K562 (cell line): ENCODE results near the gene CTSW. TPM values are rescaled to one million over a fixed set of nuclear protein-coding genes. Genes with fewer than 3 reads are reported as not detected.

ENCODE experiments used
- ATAC-seq: fragments of 200-7000 bp; cut with Tn5 transposase; 3 replicates; pipeline ENCODE4 v1.9.1; 2020; ENCODE audit warnings: moderate library complexity
- BruUV-seq: library from RNA; stranded (reverse); fragments of 400-500 nt; replicated peaks from 2 replicates; lab custom pipeline; 2021; lab: Mats Ljungman, UMichigan
- CTCF ChIA-PET: fragments of 300-600 bp; formaldehyde crosslinking; extraction: SDS; loops from one replicate; lab custom pipeline; 2021; ENCODE audit warnings: low intra/inter-chr PET ratio; lab: Yijun Ruan, JAX
- POLR2A ChIA-PET: fragments of 300-600, 350-650 bp; sonication (Branson Sonifier 250); formaldehyde crosslinking; extraction: SDS; loops from one replicate; lab custom pipeline; 2021; ENCODE audit warnings: antibody characterized with exemption, inconsistent platforms; lab: Yijun Ruan, JAX
- DNase-seq, 4 experiments: peaks; one replicate each; pipeline versions ENCODE4 v3.0.0 to v3.0.0-alpha.2; 2011 to 2018; ENCODE audit warnings: low spot score in 3 of 4, mixed read lengths in 3 of 4; ENCODE audit errors: extremely low read depth in 1 of 4
- FAIRE-seq: peaks from 2 replicates; lab custom pipeline; 2011; peaks lifted over from hg19 to GRCh38; lab: Jason Lieb, UNC
- H2AFZ ChIP-seq: 2 replicates; pipeline ENCODE4 v1.6.0; 2011; ENCODE audit warnings: low read depth, low read length, control low read depth, inconsistent platforms
- H3K27ac ChIP-seq: fragments of 200-600 bp; 3 replicates; pipeline ENCODE4 v1.8.0; 2011; ENCODE audit warnings: low read depth, mild to moderate bottlenecking, control low read depth, inconsistent platforms, low read length, moderate library complexity, mixed read lengths; ENCODE audit errors: extremely low read depth
- H3K27me3 ChIP-seq, 2 experiments: fragments of 300-600 bp in 1 of 2; 2 replicates in 1 of 2; 3 replicates in 1 of 2; pipeline versions ENCODE4 v1.6.0 to v1.8.0; 2011; ENCODE audit warnings: inconsistent platforms in 2 of 2, low read length in 2 of 2, mild to moderate bottlenecking in 1 of 2, mixed read lengths in 1 of 2, moderate library complexity in 1 of 2; ENCODE audit not compliant: control insufficient read depth in 2 of 2, insufficient read depth in 2 of 2
- H3K36me3 ChIP-seq: fragments of 300-600 bp; 3 replicates; pipeline ENCODE4 v1.8.0; 2011; ENCODE audit warnings: mild to moderate bottlenecking, low read length, inconsistent platforms; ENCODE audit not compliant: control insufficient read depth, insufficient read depth
- H3K4me1 ChIP-seq, 2 experiments: fragments of 200-600 bp in 1 of 2; replicated peaks in 1 of 2; 2 replicates in 1 of 2; 3 replicates in 1 of 2; pipeline versions ENCODE4 v1.5.1 to v1.8.0; 2011; ENCODE audit warnings: inconsistent platforms in 2 of 2, low read length in 2 of 2, mild to moderate bottlenecking in 1 of 2, mixed read lengths in 1 of 2, moderate library complexity in 1 of 2; ENCODE audit not compliant: control insufficient read depth in 2 of 2, insufficient read depth in 2 of 2
- H3K4me2 ChIP-seq: 2 replicates; pipeline ENCODE4 v1.6.1; 2011; ENCODE audit warnings: low read length, control low read depth, inconsistent platforms, mixed read lengths; ENCODE audit not compliant: insufficient read depth
- H3K4me3 ChIP-seq: fragments of 200-600 bp; sonication (generic), shearing (Covaris generic); 2 replicates; pipeline ENCODE4 v1.5.1; 2016; ENCODE audit warnings: control low read depth, inconsistent platforms
- H3K79me2 ChIP-seq: fragments of 200-600 bp; 3 replicates; pipeline ENCODE4 v1.8.0; 2011; ENCODE audit warnings: low read length, inconsistent platforms; ENCODE audit not compliant: control insufficient read depth, insufficient read depth
- H3K9ac ChIP-seq, 2 experiments: 2 replicates each; pipeline versions ENCODE4 v1.6.0 to v1.6.1; 2011; ENCODE audit warnings: low read depth in 2 of 2, low read length in 2 of 2, control low read depth in 1 of 2, inconsistent platforms in 1 of 2, mild to moderate bottlenecking in 1 of 2, mixed read lengths in 1 of 2; ENCODE audit not compliant: insufficient read depth in 1 of 2
- H3K9me1 ChIP-seq: one replicate; pipeline ENCODE4 v1.6.0; 2011; ENCODE audit warnings: inconsistent platforms, mild to moderate bottlenecking, low read length, moderate library complexity; ENCODE audit not compliant: control insufficient read depth, insufficient read depth
- H3K9me3 ChIP-seq: replicated peaks from 2 replicates; pipeline ENCODE4 v1.5.1; 2011; ENCODE audit warnings: low read depth, low read length, inconsistent platforms; ENCODE audit not compliant: control insufficient read depth, insufficient read depth
- H4K20me1 ChIP-seq: replicated peaks from 2 replicates; pipeline ENCODE4 v1.6.1; 2011; ENCODE audit warnings: low read length, inconsistent platforms, mixed read lengths; ENCODE audit not compliant: control insufficient read depth, insufficient read depth
- CBX5 ChIP-seq: IDR thresholded peaks from 2 replicates; pipeline ENCODE4 v1.6.1; 2014; ENCODE audit warnings: low read depth, borderline replicate concordance
- CREB1 ChIP-seq, 2 experiments: sonication (generic) in 1 of 2; formaldehyde crosslinking in 1 of 2; IDR thresholded peaks; 2 replicates each; pipeline versions ENCODE4 v1.6.1 to v1.8.0; 2012 to 2022; ENCODE audit warnings: inconsistent platforms in 1 of 2, mild to moderate bottlenecking in 1 of 2, missing genetic modification reagents in 1 of 2, moderate library complexity in 1 of 2
- CTCF ChIP-seq, 3 experiments: IDR thresholded peaks in 2 of 3; conservative IDR thresholded peaks in 1 of 3; 2 replicates each; pipeline ENCODE4 v1.5.1; 2011 to 2012; ENCODE audit warnings: low read length in 3 of 3, mild to moderate bottlenecking in 3 of 3, control low read depth in 2 of 3, improper control_type of control experiment in 1 of 3, inconsistent platforms in 1 of 3, low read depth in 1 of 3, mixed read lengths in 1 of 3, moderate library complexity in 1 of 3; ENCODE audit not compliant: insufficient read depth in 2 of 3
- MED1 ChIP-seq: sonication (generic); formaldehyde crosslinking; IDR thresholded peaks from 2 replicates; pipeline ENCODE4 v1.8.1; 2023; ENCODE audit warnings: missing genetic modification reagents, borderline replicate concordance
- MYNN ChIP-seq, 2 experiments: sonication (generic); formaldehyde crosslinking in 1 of 2; IDR thresholded peaks; 2 replicates each; pipeline versions ENCODE4 v1.5.0 to v1.6.1; 2016 to 2020; ENCODE audit warnings: antibody characterized with exemption in 1 of 2, missing genetic modification reagents in 1 of 2
- NFE2 ChIP-seq: IDR thresholded peaks from 2 replicates; pipeline ENCODE4 v1.6.1; 2014; ENCODE audit warnings: antibody characterized with exemption, low read depth
- NFE2L1 ChIP-seq: fragments of 450-650 bp; IDR thresholded peaks from 2 replicates; pipeline ENCODE4 v1.6.1; 2016; ENCODE audit warnings: missing genetic modification characterization, low read depth, mild to moderate bottlenecking, missing compliant biosample characterization, moderate library complexity, borderline replicate concordance
- RAD21 ChIP-seq, 2 experiments: fragments of 250-450 bp in 1 of 2; fragments of 450-650 bp in 1 of 2; sonication (Bioruptor Pico) in 1 of 2; formaldehyde crosslinking in 1 of 2; IDR thresholded peaks in 1 of 2; conservative IDR thresholded peaks in 1 of 2; 2 replicates each; pipeline versions ENCODE4 v1.4.0 to v1.8.0; 2020 to 2022; ENCODE audit warnings: mild to moderate bottlenecking in 2 of 2, moderate library complexity in 1 of 2
- RNF219 ChIP-seq: fragments of 250-450 bp; sonication (Bioruptor Pico); IDR thresholded peaks from 2 replicates; pipeline ENCODE4 v1.5.0; 2022; ENCODE audit warnings: mild to moderate bottlenecking
- SIRT6 ChIP-seq: IDR thresholded peaks from one replicate; pipeline ENCODE4 v1.6.1; 2012; ENCODE audit warnings: low read depth, mild to moderate bottlenecking, control low read depth, inconsistent platforms, low read length, moderate library complexity
- TRIM24 ChIP-seq, 2 experiments: fragments of 450-650 bp; IDR thresholded peaks; 2 replicates each; pipeline ENCODE4 v1.6.1; 2016
- USF2 ChIP-seq: sonication (generic); formaldehyde crosslinking; IDR thresholded peaks from 2 replicates; pipeline ENCODE4 v1.5.0; 2020; ENCODE audit warnings: missing genetic modification reagents
- VEZF1 ChIP-seq: fragments of 200-800 bp; sonication (Bioruptor generic); IDR thresholded peaks from 2 replicates; pipeline ENCODE4 v1.6.1; 2017; ENCODE audit warnings: missing genetic modification characterization, missing compliant biosample characterization
- ZNF785 ChIP-seq: fragments of 250-450 bp; sonication (Bioruptor Pico); IDR thresholded peaks from 2 replicates; pipeline ENCODE4 v1.4.0; 2020; ENCODE audit warnings: mild to moderate bottlenecking
- WGBS: fragments of 100-300 bp; shearing (Covaris generic); methylation state at CpG from one replicate; pipeline ENCODE4 v1.1.6; 2016; ENCODE audit warnings: low coverage, mixed read lengths; ENCODE audit not compliant: insufficient coverage; ENCODE audit errors: missing lambda C conversion rate; 5-methylcytosine and 5-hydroxymethylcytosine counted together
- in situ Hi-C: fragments of 300-500 bp; cut with MboI; formaldehyde crosslinking; loops from 4 replicates; pipeline ENCODE4 v1.15.0; 2018; ENCODE audit warnings: inconsistent platforms, mixed read lengths
- intact Hi-C: fragments of 100-400 bp; cut with micrococcal nuclease; formaldehyde crosslinking; loops from 2 replicates; pipeline ENCODE4 v1.14.2; 2022
- polyA plus RNA-seq, 8 experiments: library from polyadenylated mRNA; depleted of rRNA in 4 of 8; stranded (reverse) in 5 of 8; unstranded in 3 of 8; fragments of >200 nt; fragmentation: Nextera tagmentation in 2 of 8; fragmentation: Illumina TruSeq in 1 of 8; extraction: Ambion mirVana in 2 of 8; extraction: Trizol in 1 of 8; gene quantifications; 2 replicates each; pipeline versions ENCODE4 v1.2.1 to v1.2.3, GENCODE V29; 2011 to 2014; ENCODE audit warnings: inconsistent platforms in 1 of 8, missing spikeins in 1 of 8
- total RNA-seq, 7 experiments: library from RNA; depleted of rRNA in 6 of 7; stranded (reverse); fragments of >200 nt in 6 of 7; fragmentation: Illumina TruSeq in 2 of 7; extraction: Trizol in 2 of 7; gene quantifications; 2 replicates each; pipeline versions ENCODE4 v1.2.1 to v1.2.3, GENCODE V29; 2011 to 2021; ENCODE audit warnings: low replicate concordance in 1 of 7

CTSW gene
- total and polyA plus RNA-seq, 9 of the 15 experiments (the other 6 are each of a cell fraction or from before 2014, with no cell fraction given): 0.04 TPM; not detected in 8

GRCh38 chr11:65851083-65851579 lies 28.5 kb upstream of the CTSW start:
- FAIRE-seq (peak; percentile 44), DNase-seq (peak; percentile 53 to 75 (median 66)), ATAC-seq (peak; percentile 60)
- Histone ChIP-seq H3K9ac (no peak overlapping the region), H3K4me1 (peaks cover under 1 to 31% of the 10 kb centered on the region in 2 experiments; a peak in 3 of 5 replicates), H3K79me2 (peaks cover 27% of the 10 kb centered on the region), H3K4me3 (no peak overlapping the region), H3K9me3 (peaks cover 7% of the 10 kb centered on the region; the same call in 1 of the 2 replicates), H3K4me2 (no peak overlapping the region), H3K9me1 (peaks cover 8% of the 10 kb centered on the region), H3K27me3 (no peaks in the 10 kb centered on the region), H4K20me1 (peaks cover 9% of the 10 kb centered on the region), H2AFZ (no peak overlapping the region), H3K36me3 (peaks cover 49% of the 10 kb centered on the region), H3K27ac (no peak overlapping the region)
- in situ Hi-C loops: no loop called here
- 68% methylated on average over 8 of the region's 14 CpGs for WGBS
- no TSS peak for BruUV-seq
- CTCF ChIA-PET: no interaction called here
- POLR2A ChIA-PET: interaction anchor here (0.5 to 5.9 kb wide), 19 partner anchors 8 to 1470 kb away, joined by 3 to 67 read pairs (median 4); partner anchors contain the start of genes CFL1, FIBP, MALAT1 and MUS81
- intact Hi-C loops: no loop called here
- TF ChIP-seq RNF219 (no peak), CBX5 (peak; percentile 57; the same call in 1 of the 2 replicates), USF2 (no peak), SIRT6 (no peak), ZNF785 (CRISPR knock-in tag) (peak; percentile 88), NFE2L1 (tag) (no peak), CTCF (IDR thresholded peaks at IDR 0.05 in 2 of 3, conservative IDR thresholded peaks at IDR 0.05 in 1 of 3; ENCODE audit: insufficient read depth in 2 of 3, low read depth in 1 of 3, low read length in 3 of 3) (peak; percentile 50 to 83 (median 54)), TRIM24 (IDR thresholded peaks at IDR 0.05) (0 out of 4 replicates have a peak, but pooled peaks of 1 of the 2 experiments have one; percentile 39), MED1 (CRISPR knock-in tag) (no peak), MYNN (IDR thresholded peaks at IDR 0.05) (0 out of 2 replicates have a peak, but pooled peaks have one; percentile 13), MYNN (CRISPR knock-in tag; IDR thresholded peaks at IDR 0.05) (no peak), CREB1 (IDR thresholded peaks at IDR 0.05) (no peak), CREB1 (CRISPR knock-in tag; IDR thresholded peaks at IDR 0.05) (0 out of 2 replicates have a peak, but pooled peaks have one; percentile 2), NFE2 (no peak), RAD21 (CRISPR knock-in tag; conservative IDR thresholded peaks at IDR 0.05 in 1 of 2, IDR thresholded peaks at IDR 0.05 in 1 of 2) (peak in 1 of 2 experiments; percentile 19; a peak in 1 of 4 replicates), VEZF1 (peak; percentile 56; the same call in 1 of the 2 replicates)
